ENCODE measurements around the gene IDUA.

IDUA gene

DNA sequence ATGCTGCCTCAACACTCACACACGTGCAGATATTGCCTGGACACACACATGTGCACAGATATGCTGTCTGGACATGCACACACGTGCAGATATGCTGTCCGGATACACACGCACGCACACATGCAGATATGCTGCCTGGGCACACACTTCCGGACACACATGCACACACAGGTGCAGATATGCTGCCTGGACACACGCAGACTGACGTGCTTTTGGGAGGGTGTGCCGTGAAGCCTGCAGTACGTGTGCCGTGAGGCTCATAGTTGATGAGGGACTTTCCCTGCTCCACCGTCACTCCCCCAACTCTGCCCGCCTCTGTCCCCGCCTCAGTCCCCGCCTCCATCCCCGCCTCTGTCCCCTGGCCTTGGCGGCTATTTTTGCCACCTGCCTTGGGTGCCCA, 39.3 kb downstream of the IDUA start:
- peaks cover 0 to 89% (median 44%) of the 10 kb centered on the region in 11 experiments; a peak in 19 of 22 replicates for H4K20me1 ChIP-seq
- H3K27ac ChIP-seq: no peak overlapping the region
- peaks cover 4 to 19% (median 7%) of the 10 kb centered on the region in 11 experiments; a peak in 20 of 22 replicates for H3K27me3 ChIP-seq
- H3K4me1 ChIP-seq: peaks cover 50 to 69% (median 54%) of the 10 kb centered on the region in 10 experiments
- H3K4me2 ChIP-seq: peak overlapping the region in 8 of 11 experiments; percentile 15 to 68 (median 32); a peak in 10 of 22 replicates
- H3K4me3 ChIP-seq: no peak overlapping the region
- no peak overlapping the region for H3K9ac ChIP-seq
- TF ChIP-seq Cebpa-rat (IDR thresholded peaks at IDR 0.05): no peak
- peaks cover 18 to 36% (median 26%) of the 10 kb centered on the region in 11 experiments for H3K36me3 ChIP-seq
- no peaks in the 10 kb centered on the region for H3K9me3 ChIP-seq (replicated peaks in 1 of 11)

DNA sequence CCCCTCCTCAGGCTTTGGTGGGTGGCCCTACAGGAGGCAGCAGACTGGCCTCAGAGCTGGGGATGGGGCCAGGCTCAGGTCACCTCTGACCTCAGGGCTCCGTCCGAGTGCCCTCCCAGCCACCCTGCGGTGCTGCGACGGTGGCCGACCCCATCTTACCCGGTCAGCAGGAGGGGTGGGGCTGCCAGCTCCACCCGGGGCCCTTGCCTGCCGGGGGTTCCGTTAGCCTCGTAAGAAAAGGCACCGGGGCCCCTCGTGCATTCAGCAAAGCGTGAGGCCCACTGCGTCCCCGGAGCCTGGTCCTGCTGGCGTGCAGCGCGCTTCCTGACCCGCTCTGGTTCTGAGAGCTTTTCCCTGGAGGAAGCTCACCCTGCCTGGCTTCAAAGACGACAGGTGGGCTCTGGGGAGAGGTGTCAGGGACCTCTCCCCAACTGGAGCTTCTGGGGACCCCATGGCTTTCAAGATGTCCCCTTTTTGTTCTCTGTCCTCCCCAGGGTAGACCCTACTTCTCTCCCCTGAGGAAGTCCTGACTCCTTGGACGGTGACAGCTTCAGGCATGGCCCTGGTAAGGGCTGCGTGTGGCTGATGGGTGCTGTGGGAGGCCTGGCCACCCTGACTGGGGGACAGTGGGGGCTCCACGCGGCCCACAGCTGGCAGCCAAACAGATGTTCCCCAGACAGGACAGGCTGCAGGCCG, 40.5 kb downstream of the IDUA start:
- peaks cover 17 to 31% (median 19%) of the 10 kb centered on the region in 11 experiments for H3K27me3 ChIP-seq
- no peak overlapping the region for H3K4me3 ChIP-seq
- H3K4me2 ChIP-seq: peak overlapping the region in 1 of 11 experiments; percentile 2; a peak in 1 of 22 replicates
- H3K4me1 ChIP-seq: peaks cover 39 to 69% (median 49%) of the 10 kb centered on the region in 10 experiments
- no peak for TF ChIP-seq Cebpa-rat (IDR thresholded peaks at IDR 0.05)
- peaks cover 18 to 34% (median 26%) of the 10 kb centered on the region in 11 experiments for H3K36me3 ChIP-seq
- H3K9me3 ChIP-seq (replicated peaks in 1 of 11): no peaks in the 10 kb centered on the region
- H3K27ac ChIP-seq: no peak overlapping the region
- H3K9ac ChIP-seq: no peak overlapping the region
- peaks cover 0 to 87% (median 37%) of the 10 kb centered on the region in 11 experiments; a peak in 19 of 22 replicates for H4K20me1 ChIP-seq

DNA sequence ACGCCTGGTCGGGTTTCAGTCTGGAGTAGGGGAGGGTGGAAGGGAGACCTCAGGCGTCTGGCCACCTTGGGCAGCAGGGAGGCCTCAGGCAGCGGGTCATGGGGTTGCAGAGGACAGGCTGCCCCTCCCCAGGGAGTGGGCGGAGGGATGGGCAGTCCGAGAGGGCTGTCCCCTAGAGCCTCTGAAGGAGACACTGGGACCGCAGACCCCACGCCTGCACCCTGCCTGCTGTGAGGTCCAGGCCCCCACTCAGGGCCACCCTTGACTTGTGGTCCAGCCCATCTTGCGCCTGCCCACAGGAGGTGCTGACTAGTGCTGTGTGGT, 41.0 kb downstream of the IDUA start:
- peaks cover 22 to 36% (median 24%) of the 10 kb centered on the region in 11 experiments for H3K27me3 ChIP-seq
- no peak overlapping the region for H3K27ac ChIP-seq
- no peak overlapping the region for H3K4me2 ChIP-seq
- no peak overlapping the region for H3K4me3 ChIP-seq
- peaks cover 0 to 87% (median 35%) of the 10 kb centered on the region in 11 experiments; a peak in 19 of 22 replicates for H4K20me1 ChIP-seq
- no peaks in the 10 kb centered on the region for H3K9me3 ChIP-seq (replicated peaks in 1 of 11)
- no peak for TF ChIP-seq Cebpa-rat (IDR thresholded peaks at IDR 0.05)
- H3K9ac ChIP-seq: no peak overlapping the region
- peaks cover 33 to 69% (median 49%) of the 10 kb centered on the region in 10 experiments for H3K4me1 ChIP-seq
- H3K36me3 ChIP-seq: peaks cover 18 to 29% (median 25%) of the 10 kb centered on the region in 11 experiments

DNA sequence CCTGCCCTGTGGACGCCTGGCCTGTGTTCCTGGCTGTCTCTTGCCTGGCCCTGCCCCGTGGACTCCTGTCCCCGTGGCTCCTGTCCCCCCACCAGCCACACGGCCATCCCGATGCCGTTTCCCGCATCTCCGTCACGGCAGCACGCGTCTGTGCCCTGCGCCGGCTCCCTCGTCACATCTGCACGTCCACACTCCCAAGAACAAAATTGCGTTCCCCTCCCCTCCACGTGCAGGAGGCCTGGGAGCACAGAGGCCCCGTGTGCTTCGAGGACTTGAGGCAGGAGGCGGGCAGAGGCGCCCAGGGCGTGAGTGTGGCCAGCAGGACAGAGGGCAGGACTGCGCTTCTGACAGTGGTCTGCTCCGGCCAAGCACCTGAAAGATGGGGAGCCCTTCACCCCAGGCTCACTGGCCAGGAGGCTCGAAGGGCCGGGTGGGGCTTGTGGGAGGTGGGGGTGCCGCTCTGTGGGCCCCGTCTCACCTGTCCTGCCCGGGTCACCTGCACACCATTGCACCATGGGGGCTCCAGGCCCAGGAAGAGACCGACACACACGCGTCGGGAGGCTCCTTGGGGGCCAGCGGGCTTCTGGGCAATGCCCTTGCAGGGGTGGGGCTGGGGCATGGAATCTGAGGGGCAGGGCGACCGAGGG, 41.9 kb downstream of the IDUA start:
- Histone ChIP-seq H4K20me1 (peaks cover 0 to 89% (median 33%) of the 10 kb centered on the region in 11 experiments; a peak in 16 of 22 replicates), H3K9ac (0 out of 22 replicates have a peak overlapping the region, but pooled peaks of 1 of the 11 experiments have one; percentile 18), H3K27me3 (peaks cover 30 to 44% (median 32%) of the 10 kb centered on the region in 11 experiments), H3K36me3 (peaks cover 18 to 23% (median 21%) of the 10 kb centered on the region in 11 experiments), H3K9me3 (replicated peaks in 1 of 11) (no peaks in the 10 kb centered on the region), H3K4me3 (no peak overlapping the region), H3K27ac (no peak overlapping the region), H3K4me2 (peak overlapping the region in 10 of 11 experiments; percentile 64 to 94 (median 88); a peak in 19 of 22 replicates), H3K4me1 (peaks cover 28 to 76% (median 55%) of the 10 kb centered on the region in 10 experiments)
- no peak for TF ChIP-seq Cebpa-rat (IDR thresholded peaks at IDR 0.05)

DNA sequence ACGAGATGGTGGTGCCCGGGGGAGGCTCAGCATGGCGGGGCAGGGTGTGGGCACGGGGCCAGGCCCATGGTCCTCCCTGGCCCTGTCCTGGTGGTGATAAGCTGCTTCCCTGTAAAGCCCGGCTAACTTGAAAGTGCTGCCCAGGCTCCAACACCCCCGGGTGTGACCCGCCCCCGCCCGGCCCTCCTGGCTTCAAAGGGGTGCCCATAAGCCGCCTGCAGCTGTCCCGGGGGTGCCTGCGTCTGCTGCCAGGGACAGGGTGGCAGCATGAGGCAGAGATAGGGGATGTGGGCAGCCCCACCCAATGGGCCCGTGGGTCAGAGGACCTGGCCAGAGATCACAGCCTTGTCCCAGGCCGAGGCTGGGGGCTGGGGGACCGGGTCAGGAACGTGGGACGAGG, 42.7 kb downstream of the IDUA start:
- Histone ChIP-seq H3K9me3 (replicated peaks in 1 of 11) (no peaks in the 10 kb centered on the region), H3K4me1 (peaks cover 28 to 76% (median 55%) of the 10 kb centered on the region in 10 experiments), H4K20me1 (peaks cover 0 to 87% (median 33%) of the 10 kb centered on the region in 11 experiments; a peak in 16 of 22 replicates), H3K4me2 (peak overlapping the region; percentile 64 to 94 (median 88)), H3K9ac (peak overlapping the region in 6 of 11 experiments; percentile 2 to 44 (median 24); a peak in 2 of 22 replicates), H3K4me3 (no peak overlapping the region; a peak in 1 of 20 replicates), H3K36me3 (peaks cover 15 to 19% (median 16%) of the 10 kb centered on the region in 11 experiments), H3K27me3 (peaks cover 38 to 53% (median 40%) of the 10 kb centered on the region in 11 experiments), H3K27ac (no peak overlapping the region)
- TF ChIP-seq Cebpa-rat (IDR thresholded peaks at IDR 0.05): no peak

DNA sequence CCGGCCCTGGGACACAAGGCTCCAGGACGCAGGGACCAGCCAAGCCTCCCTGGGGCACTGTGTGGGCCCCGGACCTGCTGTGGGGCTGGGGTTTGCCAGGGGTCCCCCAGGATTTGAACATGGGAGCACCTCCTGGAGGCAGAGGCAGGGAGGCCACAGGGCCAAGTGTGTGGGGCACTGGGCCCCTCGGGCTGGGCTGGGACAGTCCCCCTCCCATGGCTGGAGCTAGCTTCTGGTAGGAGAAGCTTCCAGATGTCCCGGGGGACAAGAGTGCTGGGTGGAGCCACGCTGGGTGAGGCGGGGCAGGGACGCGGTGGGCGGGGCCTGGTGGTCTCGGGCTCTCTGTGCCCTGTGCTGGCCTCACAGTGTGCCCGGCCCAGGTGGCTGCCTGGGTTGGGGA, 43.2 kb downstream of the IDUA start:
- H3K36me3 ChIP-seq: peaks cover 10 to 14% (median 11%) of the 10 kb centered on the region in 11 experiments
- H4K20me1 ChIP-seq: peaks cover 0 to 82% (median 33%) of the 10 kb centered on the region in 11 experiments; a peak in 16 of 22 replicates
- no peaks in the 10 kb centered on the region for H3K9me3 ChIP-seq (replicated peaks in 1 of 11)
- H3K4me2 ChIP-seq: peak overlapping the region; percentile 64 to 94 (median 88)
- H3K27me3 ChIP-seq: peaks cover 38 to 53% (median 41%) of the 10 kb centered on the region in 11 experiments
- TF ChIP-seq Cebpa-rat (IDR thresholded peaks at IDR 0.05): no peak
- no peak overlapping the region for H3K27ac ChIP-seq
- H3K9ac ChIP-seq: peak overlapping the region in 7 of 11 experiments; percentile 2 to 44 (median 27); a peak in 5 of 22 replicates
- H3K4me3 ChIP-seq: peak overlapping the region in 2 of 10 experiments; percentile 31 to 43; a peak in 3 of 20 replicates
- H3K4me1 ChIP-seq: peaks cover 28 to 76% (median 55%) of the 10 kb centered on the region in 10 experiments

DNA sequence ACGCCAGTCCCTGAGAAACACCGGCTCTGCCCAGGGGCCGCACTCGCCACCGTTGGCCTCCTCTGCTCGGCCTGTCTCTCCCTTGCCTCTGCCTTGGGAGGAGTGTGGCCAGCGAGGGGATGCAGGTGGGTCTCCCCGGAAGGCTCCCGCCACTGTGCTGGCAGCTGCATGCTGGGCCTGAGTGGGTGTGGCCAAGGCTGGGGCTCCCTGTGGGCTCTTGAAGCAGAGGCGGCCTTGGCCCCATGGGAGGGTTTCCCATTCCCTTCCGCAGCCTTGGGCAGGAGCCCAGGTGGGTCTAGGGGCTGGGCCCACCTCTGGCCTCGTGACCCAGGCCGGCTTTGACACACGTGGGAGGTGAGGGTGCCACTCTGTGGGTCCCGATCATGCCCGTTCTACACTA, 43.7 kb downstream of the IDUA start:
- H3K4me2 ChIP-seq: peak overlapping the region; percentile 64 to 94 (median 88)
- peaks cover 4 to 9% (median 6%) of the 10 kb centered on the region in 11 experiments; a peak in 20 of 22 replicates for H3K36me3 ChIP-seq
- peak overlapping the region in 5 of 10 experiments; percentile 8 to 43 (median 19); a peak in 3 of 20 replicates for H3K4me3 ChIP-seq
- no peak for TF ChIP-seq Cebpa-rat (IDR thresholded peaks at IDR 0.05)
- H3K9ac ChIP-seq: peak overlapping the region in 4 of 11 experiments; percentile 5 to 44 (median 34); a peak in 8 of 22 replicates
- peaks cover 28 to 76% (median 55%) of the 10 kb centered on the region in 10 experiments for H3K4me1 ChIP-seq
- peaks cover 0 to 77% (median 30%) of the 10 kb centered on the region in 11 experiments; a peak in 16 of 22 replicates for H4K20me1 ChIP-seq
- no peaks in the 10 kb centered on the region for H3K9me3 ChIP-seq (replicated peaks in 1 of 11)
- peaks cover 38 to 53% (median 41%) of the 10 kb centered on the region in 11 experiments for H3K27me3 ChIP-seq
- no peak overlapping the region for H3K27ac ChIP-seq

DNA sequence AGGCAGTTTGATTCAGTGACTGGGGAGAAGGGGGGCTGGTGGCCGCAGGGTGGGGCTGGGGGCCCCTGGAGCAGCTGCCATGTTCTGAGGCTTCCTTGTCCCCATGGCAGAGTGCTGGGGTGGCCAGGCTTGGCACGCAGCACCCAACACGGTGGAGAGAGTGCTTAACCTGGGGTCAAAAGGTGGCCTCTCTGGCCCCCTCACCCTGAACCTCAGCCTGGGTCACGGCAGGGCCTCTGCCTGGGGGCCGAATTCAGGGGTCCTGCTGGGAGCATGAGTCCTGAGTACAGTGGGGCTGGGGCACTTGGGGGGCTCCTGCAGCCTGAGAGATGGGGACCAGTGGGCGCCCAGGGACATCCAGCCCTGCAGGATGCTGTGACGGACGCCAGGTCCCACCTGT, 44.5 kb downstream of the IDUA start:
- Histone ChIP-seq H3K27ac (no peak overlapping the region), H4K20me1 (peaks cover 0 to 69% (median 30%) of the 10 kb centered on the region in 11 experiments; a peak in 16 of 22 replicates), H3K9me3 (replicated peaks in 1 of 11) (no peaks in the 10 kb centered on the region), H3K4me3 (no peak overlapping the region), H3K4me1 (peaks cover 22 to 68% (median 48%) of the 10 kb centered on the region in 10 experiments), H3K9ac (no peak overlapping the region), H3K4me2 (peak overlapping the region in 9 of 11 experiments; percentile 64 to 94 (median 89); a peak in 12 of 22 replicates), H3K27me3 (peaks cover 38 to 53% (median 41%) of the 10 kb centered on the region in 11 experiments), H3K36me3 (peaks cover 0 to under 1% (median 0%) of the 10 kb centered on the region in 11 experiments; a peak in 1 of 22 replicates)
- TF ChIP-seq Cebpa-rat (IDR thresholded peaks at IDR 0.05): no peak

Data from BLaER1 treated with 17β-estradiol and CSF1 and Interleukin-3, amounts not matched to agents 10 nM and 100 nM (cell line).